Cardiac muscle cell (in vitro differentiated cells and primary cell): ENCODE results near the gene PALS2. TPM values are rescaled to one million over a fixed set of nuclear protein-coding genes. Genes with fewer than 3 reads are reported as not detected.

Experiments
- DNase-seq, 2 donors: peaks; one replicate each; pipeline versions ENCODE4 v3.0.0 to v3.0.0-alpha.2; 2010 to 2017; ENCODE audit warnings: low read depth in 1 of 2, low spot score in 1 of 2
- H3K27ac ChIP-seq: fragments of 200-600 bp; sonication (generic); 2 replicates; pipeline ENCODE4 v1.5.1; 2016
- H3K27me3 ChIP-seq: fragments of 200-600 bp; sonication (generic); 2 replicates; pipeline ENCODE4 v1.6.0; 2016; ENCODE audit warnings: control low read depth
- H3K36me3 ChIP-seq: fragments of 200-600 bp; sonication (generic); 2 replicates; pipeline ENCODE4 v1.5.1; 2016; ENCODE audit warnings: control low read depth
- H3K4me1 ChIP-seq: fragments of 200-600 bp; sonication (generic); 2 replicates; pipeline ENCODE4 v1.8.1; 2017; ENCODE audit warnings: low read depth, mild to moderate bottlenecking, mixed run types
- H3K4me3 ChIP-seq: fragments of 200-600 bp; sonication (generic); 2 replicates; pipeline ENCODE4 v1.5.1; 2016; ENCODE audit warnings: mild to moderate bottlenecking
- H3K9me3 ChIP-seq: fragments of 200-600 bp; sonication (generic); 2 replicates; pipeline ENCODE4 v1.5.1; 2017; ENCODE audit warnings: low read depth, mild to moderate bottlenecking, control low read depth
- polyA plus RNA-seq: library from polyadenylated mRNA; unstranded; fragments of >200 nt; fragmentation: Nextera tagmentation; extraction: Ambion mirVana; gene quantifications from 2 replicates; pipeline ENCODE4 v1.2.1, GENCODE V29; 2016
- total RNA-seq: library from RNA; depleted of rRNA; stranded (reverse); fragments of >200 nt; gene quantifications from 2 replicates; pipeline ENCODE4 v1.2.3, GENCODE V29; 2016
- TF ChIP-seq, protein P1 (sequence below): IDR thresholded peaks from 2 replicates; pipeline ENCODE4 v1.5.1; 2012; ENCODE audit warnings: low read depth, mild to moderate bottlenecking, low read length

PALS2 gene
- total and polyA plus RNA-seq, 2 experiments from 2014 or later, result 9.5 to 11.7 TPM

DNA sequence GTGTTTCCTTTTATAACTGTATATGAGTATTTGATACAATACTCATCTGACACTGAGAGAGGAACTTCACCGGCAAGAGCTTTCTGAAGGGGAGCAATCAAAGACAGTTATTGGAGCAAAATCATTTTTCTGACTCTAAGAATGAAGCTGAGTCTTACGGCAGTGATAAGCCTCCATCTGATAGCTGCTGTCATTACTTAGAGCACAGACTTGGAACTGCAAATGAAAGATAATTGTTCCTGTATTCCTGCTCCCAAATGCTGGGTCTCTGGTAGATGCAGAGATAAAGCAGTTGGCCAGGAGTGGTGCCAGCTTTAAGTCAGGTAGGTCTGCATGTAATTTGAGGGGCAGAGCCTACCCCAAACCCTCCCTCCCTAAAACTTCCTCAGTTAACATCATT, 2.3 kb upstream of the PALS2 start:
- H3K4me1 ChIP-seq, result peaks cover 13% of the 10 kb centered on the region
- no peaks in the 10 kb centered on the region for H3K27me3 ChIP-seq
- TF ChIP-seq, protein P1, sequence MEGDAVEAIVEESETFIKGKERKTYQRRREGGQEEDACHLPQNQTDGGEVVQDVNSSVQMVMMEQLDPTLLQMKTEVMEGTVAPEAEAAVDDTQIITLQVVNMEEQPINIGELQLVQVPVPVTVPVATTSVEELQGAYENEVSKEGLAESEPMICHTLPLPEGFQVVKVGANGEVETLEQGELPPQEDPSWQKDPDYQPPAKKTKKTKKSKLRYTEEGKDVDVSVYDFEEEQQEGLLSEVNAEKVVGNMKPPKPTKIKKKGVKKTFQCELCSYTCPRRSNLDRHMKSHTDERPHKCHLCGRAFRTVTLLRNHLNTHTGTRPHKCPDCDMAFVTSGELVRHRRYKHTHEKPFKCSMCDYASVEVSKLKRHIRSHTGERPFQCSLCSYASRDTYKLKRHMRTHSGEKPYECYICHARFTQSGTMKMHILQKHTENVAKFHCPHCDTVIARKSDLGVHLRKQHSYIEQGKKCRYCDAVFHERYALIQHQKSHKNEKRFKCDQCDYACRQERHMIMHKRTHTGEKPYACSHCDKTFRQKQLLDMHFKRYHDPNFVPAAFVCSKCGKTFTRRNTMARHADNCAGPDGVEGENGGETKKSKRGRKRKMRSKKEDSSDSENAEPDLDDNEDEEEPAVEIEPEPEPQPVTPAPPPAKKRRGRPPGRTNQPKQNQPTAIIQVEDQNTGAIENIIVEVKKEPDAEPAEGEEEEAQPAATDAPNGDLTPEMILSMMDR, result no peak
- no peaks in the 10 kb centered on the region for H3K36me3 ChIP-seq
- no peak for DNase-seq
- H3K4me3 ChIP-seq, result no peak overlapping the region
- H3K27ac ChIP-seq, result no peak overlapping the region
- H3K9me3 ChIP-seq, result no peaks in the 10 kb centered on the region

DNA sequence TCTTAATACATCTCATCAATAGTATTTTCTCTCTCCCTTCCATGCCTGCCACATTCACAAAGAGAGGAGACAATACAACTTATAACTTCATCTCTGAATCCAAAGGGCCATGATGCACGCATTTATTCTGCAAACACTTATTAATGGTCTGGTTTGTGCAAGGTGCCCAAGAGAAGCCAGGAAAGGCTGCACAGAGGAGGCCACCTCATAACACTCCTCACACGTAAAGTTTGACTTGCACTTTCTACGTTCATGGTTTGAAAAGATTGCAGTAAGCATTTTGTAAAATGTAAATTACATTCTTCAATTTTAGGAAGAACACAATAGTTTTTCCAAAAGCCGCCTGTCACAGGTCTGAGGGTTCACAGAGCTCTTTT, 1.2 kb upstream of the PALS2 start:
- DNase-seq, result no peak
- Histone ChIP-seq H3K9me3 (no peaks in the 10 kb centered on the region), H3K4me1 (peaks cover 18% of the 10 kb centered on the region), H3K4me3 (no peak overlapping the region), H3K27me3 (no peaks in the 10 kb centered on the region), H3K27ac (peak overlapping the region; percentile 42), H3K36me3 (no peaks in the 10 kb centered on the region)
- TF ChIP-seq, protein P1, result no peak

- Histone ChIP-seq H3K4me3 (peak overlapping the region; percentile 83), H3K9me3 (no peaks in the 10 kb centered on the region), H3K27ac (peak overlapping the region; percentile 42), H3K4me1 (peaks cover 18% of the 10 kb centered on the region), H3K27me3 (no peaks in the 10 kb centered on the region), H3K36me3 (no peaks in the 10 kb centered on the region)
- TF ChIP-seq, protein P1, result no peak
- DNase-seq, result peak in 1 of 2 donors; percentile 55
Observed at GRCh38 chr7:24572393-24572996, 757 bp upstream of the PALS2 start.

DNA sequence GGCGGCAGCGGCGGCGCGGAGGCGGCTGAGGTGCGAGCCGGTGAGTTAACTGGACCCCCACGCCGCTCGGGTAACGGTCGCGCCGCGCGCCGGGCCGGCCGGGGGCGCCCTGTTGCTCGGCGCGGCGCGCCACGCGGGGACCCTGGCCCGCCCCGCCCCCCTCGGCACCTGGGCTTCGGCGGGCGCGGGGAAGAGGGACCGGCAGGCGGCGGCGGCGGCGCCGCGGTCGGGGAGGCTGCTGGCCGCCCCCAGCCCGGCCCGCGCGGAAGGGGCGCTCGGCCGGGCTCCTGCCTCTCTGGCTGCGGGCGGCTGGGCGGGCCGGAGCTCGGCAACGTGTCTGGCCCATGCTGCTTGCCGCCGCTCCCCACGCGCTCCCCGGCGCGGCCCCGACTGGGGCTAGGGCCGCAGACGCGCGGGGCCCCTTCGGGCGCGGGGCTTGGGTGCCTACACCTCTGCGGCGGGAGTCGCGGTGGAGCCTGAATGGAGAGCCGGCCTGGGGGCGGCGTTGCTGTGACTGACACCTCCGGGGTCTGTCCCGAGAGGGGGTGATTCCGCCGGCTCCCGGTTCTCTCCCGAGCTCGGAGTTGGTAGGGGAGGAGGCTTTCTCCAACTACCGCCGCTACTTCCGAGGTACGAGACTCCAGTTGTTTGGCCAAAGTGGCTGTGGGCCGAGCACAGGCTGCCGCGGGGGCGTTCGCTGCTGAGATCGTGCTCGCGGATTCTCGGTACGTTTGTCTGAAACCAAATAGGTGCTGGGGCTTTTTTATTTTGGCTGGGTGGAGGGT, 494 bp downstream of the PALS2 start:
- H3K27ac ChIP-seq, result peak overlapping the region; percentile 36
- H3K36me3 ChIP-seq, result no peaks in the 10 kb centered on the region
- TF ChIP-seq, protein P1, result no peak
- peak overlapping the region; percentile 83 for H3K4me3 ChIP-seq
- H3K27me3 ChIP-seq, result no peaks in the 10 kb centered on the region
- peaks cover 18% of the 10 kb centered on the region for H3K4me1 ChIP-seq
- DNase-seq, result peak; percentile 67
- no peaks in the 10 kb centered on the region for H3K9me3 ChIP-seq

- TF ChIP-seq, protein P1, result no peak
- Histone ChIP-seq H3K9me3 (no peaks in the 10 kb centered on the region), H3K4me3 (peak overlapping the region; percentile 83), H3K27ac (peak overlapping the region; percentile 27), H3K4me1 (peaks cover 18% of the 10 kb centered on the region), H3K27me3 (no peaks in the 10 kb centered on the region), H3K36me3 (no peaks in the 10 kb centered on the region)
- DNase-seq, result peak; percentile 37 to 47
Observed at GRCh38 chr7:24574386-24574785, 1.1 kb downstream of the PALS2 start.
